Osteoblast (primary cell): ENCODE measurements around the gene AGO1. TPM values are rescaled to one million over a fixed set of nuclear protein-coding genes. Genes with fewer than 3 reads are reported as not detected.
"Not testable (repeated sequence)": the region's sequence is repeated elsewhere in the genome, so short reads cannot be mapped to it uniquely, and the experiment has no call there.

Experiments
- DNase-seq: peaks from one replicate; pipeline ENCODE4 v3.0.0; 2011; ENCODE audit warnings: low spot score, mixed read lengths; ENCODE audit not compliant: insufficient read length; ENCODE audit errors: missing footprints
- H2AFZ ChIP-seq: 2 replicates; pipeline ENCODE4 v1.6.0; 2011; ENCODE audit warnings: mild to moderate bottlenecking, low read length
- H3K27ac ChIP-seq: 2 replicates; pipeline ENCODE4 v1.5.1; 2011; ENCODE audit warnings: mild to moderate bottlenecking, low read depth, low read length, moderate library complexity
- H3K27me3 ChIP-seq: 2 replicates; pipeline ENCODE4 v1.6.0; 2012; ENCODE audit warnings: mild to moderate bottlenecking, control low read depth, inconsistent platforms, low read length, moderate library complexity; ENCODE audit not compliant: insufficient read depth
- H3K36me3 ChIP-seq: 2 replicates; pipeline ENCODE4 v1.5.1; 2011; ENCODE audit warnings: mild to moderate bottlenecking, low read length, control low read depth, moderate library complexity; ENCODE audit not compliant: insufficient read depth
- H3K4me1 ChIP-seq: 2 replicates; pipeline ENCODE4 v1.5.1; 2011; ENCODE audit warnings: mild to moderate bottlenecking, low read length, control low read depth, moderate library complexity; ENCODE audit not compliant: insufficient read depth
- H3K4me2 ChIP-seq: 2 replicates; pipeline ENCODE4 v1.6.0; 2011; ENCODE audit warnings: mild to moderate bottlenecking, low read length; ENCODE audit not compliant: insufficient read depth
- H3K4me3 ChIP-seq: fragments of 200-600 bp; sonication (generic); 3 replicates; pipeline ENCODE4 v1.5.1; 2012; ENCODE audit warnings: mild to moderate bottlenecking, low read length, inconsistent platforms; ENCODE audit not compliant: insufficient read depth
- H3K79me2 ChIP-seq: 2 replicates; pipeline ENCODE4 v1.6.0; 2012; ENCODE audit warnings: mild to moderate bottlenecking, low read length, control low read depth, inconsistent platforms; ENCODE audit not compliant: insufficient read depth
- H3K9me3 ChIP-seq: 2 replicates; pipeline ENCODE4 v1.5.1; 2011; ENCODE audit warnings: low read depth, low read length, control low read depth
- H4K20me1 ChIP-seq: 2 replicates; pipeline ENCODE4 v1.6.0; 2012; ENCODE audit warnings: mild to moderate bottlenecking, low read length, control low read depth; ENCODE audit not compliant: insufficient read depth
- CTCF ChIP-seq: IDR thresholded peaks from 2 replicates; pipeline ENCODE4 v1.5.1; 2011; ENCODE audit warnings: mild to moderate bottlenecking, low read depth, low read length, moderate library complexity; ENCODE audit errors: extremely low read depth
- total RNA-seq: library from RNA; depleted of rRNA; stranded (reverse); fragments of >200 nt; gene quantifications from 2 replicates; pipeline ENCODE4 v1.2.3, GENCODE V29; 2012

The AGO1 gene
- total RNA-seq, 1 donor = 20.6 TPM

- H3K27me3 ChIP-seq = no peaks in the 10 kb centered on the region
- no peak for DNase-seq
- H3K36me3 ChIP-seq = peaks cover 3% of the 10 kb centered on the region
- no peaks in the 10 kb centered on the region for H3K9me3 ChIP-seq
- H3K79me2 ChIP-seq = peaks cover 62% of the 10 kb centered on the region
- no peak overlapping the region for H3K4me2 ChIP-seq
- TF ChIP-seq CTCF = no peak
- no peak overlapping the region for H3K4me3 ChIP-seq
- H3K4me1 ChIP-seq = no peaks in the 10 kb centered on the region
- H3K27ac ChIP-seq = no peak overlapping the region
- H2AFZ ChIP-seq = no peak overlapping the region
- peaks cover 4% of the 10 kb centered on the region for H4K20me1 ChIP-seq
Measured at GRCh38 chr1:35947547-35947946, 64.5 kb downstream of the AGO1 start.

- Histone ChIP-seq H3K36me3 (no peaks in the 10 kb centered on the region), H3K4me3 (no peak overlapping the region), H3K4me2 (no peak overlapping the region), H3K9me3 (no peaks in the 10 kb centered on the region), H3K27me3 (no peaks in the 10 kb centered on the region), H2AFZ (no peak overlapping the region), H4K20me1 (peaks cover 7% of the 10 kb centered on the region), H3K27ac (no peak overlapping the region), H3K79me2 (peaks cover 24% of the 10 kb centered on the region), H3K4me1 (no peaks in the 10 kb centered on the region)
- no peak for TF ChIP-seq CTCF
- no peak for DNase-seq
Measured at GRCh38 chr1:35958558-35958957, 75.5 kb downstream of the AGO1 start.

- Histone ChIP-seq H3K4me2 (no peak overlapping the region), H2AFZ (no peak overlapping the region), H3K4me3 (no peak overlapping the region), H4K20me1 (peaks cover 7% of the 10 kb centered on the region), H3K9me3 (no peaks in the 10 kb centered on the region), H3K27me3 (no peaks in the 10 kb centered on the region), H3K79me2 (peaks cover 26% of the 10 kb centered on the region), H3K27ac (no peak overlapping the region), H3K4me1 (no peaks in the 10 kb centered on the region), H3K36me3 (no peaks in the 10 kb centered on the region)
- DNase-seq = no peak
- no peak for TF ChIP-seq CTCF
Measured at GRCh38 chr1:35959304-35959703, 76.3 kb downstream of the AGO1 start.

DNA sequence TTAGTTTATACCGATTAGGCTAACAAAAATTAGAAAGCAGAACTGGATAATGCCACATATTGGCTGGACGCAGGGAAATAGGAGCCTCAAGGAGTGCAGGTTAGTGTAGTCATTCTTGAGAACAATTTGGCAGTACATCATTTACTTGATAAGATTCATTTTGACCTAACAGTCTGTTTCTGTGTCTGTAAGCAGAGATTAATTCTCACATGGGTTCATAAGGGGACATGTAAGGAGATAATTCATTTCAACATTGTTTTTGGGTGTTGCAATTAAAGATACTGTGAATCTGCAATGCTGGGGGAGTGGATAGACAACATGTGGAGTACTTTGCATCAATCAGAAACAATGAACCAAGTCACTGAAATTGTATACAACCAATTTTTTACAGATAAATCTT lies 79.9 kb downstream of the AGO1 start:
- Histone ChIP-seq H3K27me3 (no peaks in the 10 kb centered on the region), H2AFZ (no peak overlapping the region), H3K4me1 (no peaks in the 10 kb centered on the region), H4K20me1 (peaks cover 6% of the 10 kb centered on the region), H3K27ac (no peak overlapping the region), H3K4me2 (no peak overlapping the region), H3K79me2 (peaks cover 19% of the 10 kb centered on the region), H3K36me3 (no peaks in the 10 kb centered on the region), H3K4me3 (no peak overlapping the region), H3K9me3 (no peaks in the 10 kb centered on the region)
- no peak for TF ChIP-seq CTCF
- no peak for DNase-seq

- not testable (repeated sequence) for H3K4me3 ChIP-seq, DNase-seq, H3K36me3 ChIP-seq, H4K20me1 ChIP-seq, H3K9me3 ChIP-seq, H2AFZ ChIP-seq, H3K27ac ChIP-seq, H3K27me3 ChIP-seq, H3K4me1 ChIP-seq, H3K4me2 ChIP-seq
- peaks cover 24% of the 10 kb centered on the region for H3K79me2 ChIP-seq
Measured at GRCh38 chr1:35964277-35964676, 81.3 kb downstream of the AGO1 start.
